Caco-2 (cell line): Measurements from ENCODE around the gene ADARB2. TPM values are rescaled to one million over a fixed set of nuclear protein-coding genes. Genes with fewer than 3 reads are reported as not detected.

Experiments
- BruUV-seq: library from RNA; stranded (reverse); fragments of 400-500 nt; replicated peaks from 2 replicates; lab custom pipeline; 2021; lab: Mats Ljungman, UMichigan
- CTCF ChIA-PET: fragments of 300-600 bp; sonication (Branson Sonifier 250); formaldehyde crosslinking; loops from one replicate; lab custom pipeline; 2022; ENCODE audit warnings: antibody characterized with exemption; lab: Charles Lee
- POLR2A ChIA-PET: fragments of 300-600 bp; sonication (Branson Sonifier 250); formaldehyde crosslinking; loops from one replicate; lab custom pipeline; 2022; ENCODE audit warnings: antibody characterized with exemption; lab: Charles Lee
- DNase-seq, 2 experiments: peaks; one replicate each; pipeline versions ENCODE4 v3.0.0 to v3.0.0-alpha.2; 2020 to 2022
- H3K27me3 ChIP-seq: replicated peaks from 2 replicates; pipeline ENCODE4 v1.6.0; 2011; ENCODE audit warnings: low read length; ENCODE audit not compliant: control insufficient read depth, insufficient read depth
- H3K36me3 ChIP-seq: 2 replicates; pipeline ENCODE4 v1.5.1; 2011; ENCODE audit warnings: low read length; ENCODE audit not compliant: control insufficient read depth, insufficient read depth
- H3K4me1 ChIP-seq: fragments of 250-450 bp; sonication (Bioruptor Pico); 2 replicates; pipeline ENCODE4 v1.5.1; 2020; ENCODE audit warnings: mild to moderate bottlenecking
- H3K4me3 ChIP-seq: 2 replicates; pipeline ENCODE4 v1.5.1; 2011; ENCODE audit warnings: low read depth, mild to moderate bottlenecking, control low read depth, low read length
- H3K9me3 ChIP-seq: fragments of 250-450 bp; sonication (Bioruptor Pico); 2 replicates; pipeline ENCODE4 v1.5.1; 2020; ENCODE audit warnings: mild to moderate bottlenecking, moderate library complexity
- H3K27ac Mint-ChIP-seq: one replicate; pipeline ENCODE4 v1.8.0; 2022; ENCODE audit warnings: mixed read lengths; ENCODE audit not compliant: unreplicated experiment
- H3K27me3 Mint-ChIP-seq: one replicate; pipeline ENCODE4 v1.8.0; 2022; ENCODE audit warnings: mixed read lengths; ENCODE audit not compliant: insufficient read depth, unreplicated experiment
- H3K36me3 Mint-ChIP-seq: one replicate; pipeline ENCODE4 v1.8.0; 2022; ENCODE audit warnings: mild to moderate bottlenecking, mixed read lengths; ENCODE audit not compliant: insufficient read depth, unreplicated experiment
- H3K4me1 Mint-ChIP-seq: one replicate; pipeline ENCODE4 v1.8.0; 2022; ENCODE audit warnings: low read depth, mixed read lengths; ENCODE audit not compliant: unreplicated experiment
- H3K4me3 Mint-ChIP-seq: one replicate; pipeline ENCODE4 v1.8.0; 2022; ENCODE audit warnings: mild to moderate bottlenecking, moderate library complexity, mixed read lengths; ENCODE audit not compliant: unreplicated experiment
- H3K9me3 Mint-ChIP-seq: one replicate; pipeline ENCODE4 v1.8.0; 2022; ENCODE audit warnings: mixed read lengths; ENCODE audit not compliant: unreplicated experiment
- CTCF ChIP-seq, 2 experiments: fragments of 200-600 bp in 1 of 2; IDR thresholded peaks; 1 replicate in 1 of 2; 2 replicates in 1 of 2; pipeline versions ENCODE4 v1.5.1 to v1.8.0; 2011 to 2022; ENCODE audit warnings: antibody characterized with exemption in 1 of 2, control low read depth in 1 of 2, inconsistent platforms in 1 of 2, low read depth in 1 of 2, low read length in 1 of 2, mild to moderate bottlenecking in 1 of 2, moderate library complexity in 1 of 2; ENCODE audit not compliant: insufficient read depth in 1 of 2, severe bottlenecking in 1 of 2, unreplicated experiment in 1 of 2
- intact Hi-C: fragments of 100-400 bp; cut with micrococcal nuclease; formaldehyde crosslinking; loops from one replicate; pipeline ENCODE4 v1.10.0; 2022; ENCODE audit not compliant: unreplicated experiment
- total RNA-seq: library from RNA; stranded (reverse); gene quantifications from 2 replicates; pipeline ENCODE4 v1.2.3, GENCODE V29; 2022

ADARB2 gene
- total RNA-seq, 1 experiment from 2014 or later, result 0.27 TPM

- intact Hi-C loops, result no loop called here
- Mint-ChIP-seq H3K4me3 (no peak overlapping the region), H3K9me3 (no peaks in the 10 kb centered on the region), H3K27me3 (peaks cover 18% of the 10 kb centered on the region), H3K27ac (no peak overlapping the region), H3K4me1 (no peaks in the 10 kb centered on the region), H3K36me3 (no peaks in the 10 kb centered on the region)
- no peak for TF ChIP-seq CTCF (IDR thresholded peaks at IDR 0.05; ENCODE audit: insufficient read depth in 1 of 2, low read depth in 1 of 2, low read length in 1 of 2, severe bottlenecking in 1 of 2, unreplicated experiment in 1 of 2)
- Histone ChIP-seq H3K9me3 (no peaks in the 10 kb centered on the region), H3K4me1 (no peaks in the 10 kb centered on the region; the same call in 1 of the 2 replicates), H3K36me3 (no peaks in the 10 kb centered on the region), H3K4me3 (no peak overlapping the region), H3K27me3 (no peaks in the 10 kb centered on the region; the same call in 1 of the 2 replicates)
- POLR2A ChIA-PET, result no interaction called here
- no TSS peak for BruUV-seq
- CTCF ChIA-PET, result no interaction called here
- no peak for DNase-seq
Measured at GRCh38 chr10:1335642-1336041, 401.7 kb downstream of the ADARB2 start.

GRCh38 chr10:1333981-1334380 is 403.3 kb downstream of the ADARB2 start:
- Histone ChIP-seq H3K4me1 (no peaks in the 10 kb centered on the region; the same call in 1 of the 2 replicates), H3K27me3 (no peaks in the 10 kb centered on the region; the same call in none of the 2 replicates), H3K4me3 (no peak overlapping the region), H3K9me3 (no peaks in the 10 kb centered on the region), H3K36me3 (no peaks in the 10 kb centered on the region)
- H3K27ac Mint-ChIP-seq, result no peak overlapping the region
- no peaks in the 10 kb centered on the region for H3K36me3 Mint-ChIP-seq
- no peaks in the 10 kb centered on the region for H3K9me3 Mint-ChIP-seq
- ChIA-PET CTCF (no interaction called here), POLR2A (no interaction called here)
- intact Hi-C loops, result no loop called here
- TF ChIP-seq CTCF (IDR thresholded peaks at IDR 0.05; ENCODE audit: insufficient read depth in 1 of 2, low read depth in 1 of 2, low read length in 1 of 2, severe bottlenecking in 1 of 2, unreplicated experiment in 1 of 2), result no peak
- H3K4me3 Mint-ChIP-seq, result no peak overlapping the region
- H3K27me3 Mint-ChIP-seq, result peaks cover 18% of the 10 kb centered on the region
- DNase-seq, result no peak
- H3K4me1 Mint-ChIP-seq, result no peaks in the 10 kb centered on the region
- no TSS peak for BruUV-seq

GRCh38 chr10:1331560-1331959 is 405.8 kb downstream of the ADARB2 start:
- H3K9me3 ChIP-seq, result no peaks in the 10 kb centered on the region
- TF ChIP-seq CTCF (IDR thresholded peaks at IDR 0.05; ENCODE audit: insufficient read depth in 1 of 2, low read depth in 1 of 2, low read length in 1 of 2, severe bottlenecking in 1 of 2, unreplicated experiment in 1 of 2), result no peak
- intact Hi-C loops, result no loop called here
- BruUV-seq, result no TSS peak
- no peaks in the 10 kb centered on the region for H3K36me3 Mint-ChIP-seq
- no peak overlapping the region for H3K4me3 Mint-ChIP-seq
- ChIA-PET CTCF (interaction anchor here (0.7 kb wide), 1 partner anchor 222 kb away, joined by 3 read pairs; no protein-coding TSS in a partner anchor), POLR2A (no interaction called here)
- DNase-seq, result no peak
- peaks cover 14% of the 10 kb centered on the region for H3K27me3 Mint-ChIP-seq
- H3K27ac Mint-ChIP-seq, result no peak overlapping the region
- H3K4me1 Mint-ChIP-seq, result no peaks in the 10 kb centered on the region
- H3K4me3 ChIP-seq, result no peak overlapping the region
- no peaks in the 10 kb centered on the region for H3K36me3 ChIP-seq
- no peaks in the 10 kb centered on the region; the same call in none of the 2 replicates for H3K27me3 ChIP-seq
- no peaks in the 10 kb centered on the region for H3K4me1 ChIP-seq
- no peaks in the 10 kb centered on the region for H3K9me3 Mint-ChIP-seq
